ENCODE data around the gene SPZ1. TPM values are rescaled to one million over a fixed set of nuclear protein-coding genes. Genes with fewer than 3 reads are reported as not detected.
"Not testable (repeated sequence)": the region's sequence is repeated elsewhere in the genome, so short reads cannot be mapped to it uniquely, and the experiment has no call there.

The SPZ1 gene
- total RNA-seq, result under 1 TPM in 3 of 8 experiments, not detected in 5; 0.21 to 0.51 (median 0.28) TPM

- Histone ChIP-seq H3K4me1 (replicated peaks in 1 of 2) (peaks cover 0 to 8% of the 10 kb centered on the region in 2 donors), H3K27ac (no peak within 1 kb of the TSS), H3K4me3 (no peak within 1 kb of the TSS)
- no peak for ATAC-seq (replicated peaks in 6 of 8)
- in situ Hi-C loops (cut with MboI; ENCODE audit: low pct_unique_long_range_greater_than_20kb in 2 of 9, low sequenced_read_pairs in 9 of 9, unreplicated experiment in 9 of 9), result loop anchor here in 1 of 9 experiments (25.0 kb wide), 1 partner anchor 432 kb away; no protein-coding TSS in a partner anchor
- 63 to 100% (median 75%) methylated on average over 1 to 2 of the region's 2 CpGs; no CpG with 5 or more reads in 5 of the 10 experiments for WGBS, 10 experiments
These were observed at the start of gene SPZ1 for GRCh38 chr5:80319702-80320101. Gene SPZ1 (plus strand): TSS chr5:80320002. CDS start chr5:80320216, 214 bp downstream.

DNA sequence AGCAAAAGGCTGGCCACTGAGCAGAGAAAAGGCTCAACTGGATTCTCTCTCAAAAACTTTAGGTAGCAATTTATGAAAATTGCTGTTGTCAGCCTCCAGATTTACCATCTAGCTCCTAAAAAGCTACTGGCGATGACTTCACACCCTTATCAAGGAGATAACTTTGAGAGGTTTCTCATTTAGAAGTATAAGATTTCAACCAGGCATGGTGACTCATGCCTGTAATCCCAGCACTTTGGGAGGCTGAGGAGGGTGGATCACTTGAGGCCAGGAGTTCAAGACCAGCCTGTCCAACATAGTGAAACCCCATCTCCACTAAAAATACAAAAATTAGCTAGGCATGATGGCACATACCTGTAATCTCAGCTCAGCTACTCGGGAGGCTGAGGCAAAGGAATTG, 49.3 kb upstream of the SPZ1 start:
- in situ Hi-C loops (cut with MboI; ENCODE audit: low pct_unique_long_range_greater_than_20kb in 2 of 9, low sequenced_read_pairs in 9 of 9, unreplicated experiment in 9 of 9), result loop anchor here in 2 of 9 experiments (25.0 kb wide), 2 partner anchors 158 to 183 kb away; no protein-coding TSS in a partner anchor
- peak in 1 of 8 experiments; percentile 12 for ATAC-seq (replicated peaks in 6 of 8)
- not testable (repeated sequence) for H3K27ac ChIP-seq; H3K4me1 ChIP-seq (replicated peaks in 1 of 2); H3K4me3 ChIP-seq
- 64 to 100% (median 82%) methylated on average over 1 to 2 of the region's 2 CpGs; no CpG with 5 or more reads in 3 of the 10 experiments for WGBS, 10 experiments

DNA sequence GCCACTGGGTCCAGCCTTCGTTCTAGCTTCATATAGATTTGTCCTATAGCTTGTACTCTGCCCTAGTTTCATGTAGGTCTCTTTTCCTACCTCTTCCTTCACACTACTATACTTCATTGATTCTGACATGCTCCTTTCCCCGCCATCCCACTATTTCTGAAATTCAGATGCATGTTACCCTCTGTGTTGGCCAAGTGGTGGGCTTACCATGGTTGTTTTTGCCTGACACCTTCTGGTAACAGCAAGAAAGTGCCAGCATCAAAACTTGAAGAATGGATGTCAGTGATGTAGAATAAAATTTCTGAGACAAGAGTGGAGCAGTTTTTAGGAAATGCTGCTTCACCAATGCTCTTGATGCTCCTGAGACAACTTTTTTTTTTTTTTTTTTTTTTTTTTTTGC, 44.5 kb upstream of the SPZ1 start:
- Histone ChIP-seq H3K4me1 (replicated peaks in 1 of 2) (no peaks in the 10 kb centered on the region), H3K4me3 (no peak overlapping the region), H3K27ac (no peak overlapping the region)
- WGBS, 10 experiments, result 68 to 100% (median 76%) methylated on average over 1 to 2 of the region's 2 CpGs; no CpG with 5 or more reads in 3 of the 10 experiments
- peak in 2 of 8 experiments; percentile 24 to 42 for ATAC-seq (replicated peaks in 6 of 8)
- in situ Hi-C loops (cut with MboI; ENCODE audit: low pct_unique_long_range_greater_than_20kb in 2 of 9, low sequenced_read_pairs in 9 of 9, unreplicated experiment in 9 of 9), result loop anchor here in 1 of 9 experiments (25.0 kb wide), 1 partner anchor 163 kb away; no protein-coding TSS in a partner anchor

DNA sequence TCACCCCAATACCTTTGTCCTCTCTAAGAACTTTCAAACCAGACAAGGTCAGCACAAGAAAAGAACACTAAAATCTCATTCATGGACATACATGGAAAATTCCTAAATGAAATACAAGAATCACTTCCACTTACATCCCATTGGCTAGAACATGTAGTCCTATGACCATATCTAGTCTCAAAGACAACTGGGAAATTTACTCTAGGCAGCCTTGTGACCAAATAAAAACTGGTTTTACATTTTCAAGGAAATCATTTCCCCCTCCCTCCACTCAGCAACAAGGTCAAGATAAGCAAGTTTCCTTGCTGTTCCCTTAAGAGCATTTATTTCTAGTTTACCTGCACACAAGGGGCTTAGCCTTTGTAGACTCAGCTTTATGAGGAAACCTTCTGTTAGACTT, 43.6 kb upstream of the SPZ1 start:
- H3K27ac ChIP-seq, result no peak overlapping the region
- ATAC-seq (replicated peaks in 6 of 8), result no peak
- no peaks in the 10 kb centered on the region for H3K4me1 ChIP-seq (replicated peaks in 1 of 2)
- H3K4me3 ChIP-seq, result no peak overlapping the region
- in situ Hi-C loops (cut with MboI; ENCODE audit: low pct_unique_long_range_greater_than_20kb in 2 of 9, low sequenced_read_pairs in 9 of 9, unreplicated experiment in 9 of 9), result loop anchor here in 1 of 9 experiments (25.0 kb wide), 1 partner anchor 164 kb away; no protein-coding TSS in a partner anchor

DNA sequence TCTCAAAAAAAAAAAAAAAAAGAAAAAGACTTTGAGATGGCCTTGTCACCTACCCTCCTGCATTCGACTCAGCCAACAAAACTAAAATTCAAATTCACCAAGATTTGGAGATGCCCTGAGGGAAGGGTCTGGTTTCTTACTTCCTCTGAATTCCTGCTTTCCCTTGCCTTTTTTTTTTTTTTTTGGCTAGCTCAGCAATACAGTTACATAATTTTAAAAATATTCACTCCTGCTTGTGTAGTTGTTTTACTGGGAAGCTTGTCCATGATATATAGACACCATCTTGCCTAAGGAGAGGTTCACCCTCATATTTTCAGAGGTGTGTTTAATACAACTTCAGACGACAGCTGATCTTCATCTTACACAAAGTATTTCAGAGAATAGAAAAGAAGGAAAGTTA, 42.6 kb upstream of the SPZ1 start:
- no peak overlapping the region for H3K27ac ChIP-seq
- no peaks in the 10 kb centered on the region for H3K4me1 ChIP-seq (replicated peaks in 1 of 2)
- ATAC-seq (replicated peaks in 6 of 8), result no peak
- in situ Hi-C loops (cut with MboI; ENCODE audit: low pct_unique_long_range_greater_than_20kb in 2 of 9, low sequenced_read_pairs in 9 of 9, unreplicated experiment in 9 of 9), result loop anchor here in 1 of 9 experiments (25.0 kb wide), 1 partner anchor 165 kb away; no protein-coding TSS in a partner anchor
- no peak overlapping the region for H3K4me3 ChIP-seq
- WGBS, 10 experiments, result 0 to 100% (median 50%) methylated on average over 1 to 2 of the region's 2 CpGs; no CpG with 5 or more reads in 1 of the 10 experiments

- Histone ChIP-seq H3K4me3 (no peak overlapping the region), H3K4me1 (replicated peaks in 1 of 2) (no peaks in the 10 kb centered on the region), H3K27ac (no peak overlapping the region)
- 0 to 100% (median 83%) methylated on average over 1 to 2 of the region's 3 CpGs; no CpG with 5 or more reads in 5 of the 10 experiments for WGBS, 10 experiments
- in situ Hi-C loops (cut with MboI; ENCODE audit: low pct_unique_long_range_greater_than_20kb in 2 of 9, low sequenced_read_pairs in 9 of 9, unreplicated experiment in 9 of 9), result loop anchor here in 1 of 9 experiments (25.0 kb wide), 1 partner anchor 170 kb away; no protein-coding TSS in a partner anchor
- ATAC-seq (replicated peaks in 6 of 8), result no peak
These were observed 37.7 kb upstream of the SPZ1 start for GRCh38 chr5:80282054-80282453.

DNA sequence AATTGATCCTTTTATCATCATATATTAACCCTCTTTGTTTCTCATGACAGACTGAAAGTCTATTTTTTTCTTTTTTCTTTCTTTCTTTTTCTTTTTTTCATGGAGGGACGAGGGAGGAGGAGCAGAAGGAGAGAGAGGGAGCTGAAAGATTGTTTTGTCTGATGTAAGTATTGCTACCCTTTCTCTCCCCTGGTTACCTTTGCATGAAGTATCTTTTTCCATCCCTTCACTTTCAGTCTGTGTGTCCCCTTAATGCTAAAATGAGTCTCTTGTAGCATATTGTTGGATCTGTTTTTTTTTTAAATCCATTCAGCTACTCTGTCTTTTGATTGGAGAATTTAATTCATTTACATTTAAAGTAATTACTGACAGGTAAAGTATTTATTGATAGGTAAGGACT, 36.4 kb upstream of the SPZ1 start:
- in situ Hi-C loops (cut with MboI; ENCODE audit: low pct_unique_long_range_greater_than_20kb in 2 of 9, low sequenced_read_pairs in 9 of 9, unreplicated experiment in 9 of 9), result loop anchor here in 1 of 9 experiments (25.0 kb wide), 1 partner anchor 171 kb away; no protein-coding TSS in a partner anchor
- Histone ChIP-seq H3K27ac (no peak overlapping the region), H3K4me3 (no peak overlapping the region), H3K4me1 (replicated peaks in 1 of 2) (no peaks in the 10 kb centered on the region)
- 0 to 43% (median 17%) methylated on average over 1 of the region's 1 CpG; no CpG with 5 or more reads in 4 of the 10 experiments for WGBS, 10 experiments
- no peak for ATAC-seq (replicated peaks in 6 of 8)

GRCh38 chr5:80284720-80285119, 35.1 kb upstream of the SPZ1 start:
- Histone ChIP-seq H3K4me3 (no peak overlapping the region), H3K4me1 (replicated peaks in 1 of 2) (no peaks in the 10 kb centered on the region), H3K27ac (no peak overlapping the region)
- no peak for ATAC-seq (replicated peaks in 6 of 8)
- WGBS, 10 experiments, result 0 to 100% (median 60%) methylated on average over 1 to 2 of the region's 2 CpGs; no CpG with 5 or more reads in 2 of the 10 experiments
- in situ Hi-C loops (cut with MboI; ENCODE audit: low pct_unique_long_range_greater_than_20kb in 2 of 9, low sequenced_read_pairs in 9 of 9, unreplicated experiment in 9 of 9), result loop anchor here in 1 of 9 experiments (25.0 kb wide), 1 partner anchor 172 kb away; no protein-coding TSS in a partner anchor

DNA sequence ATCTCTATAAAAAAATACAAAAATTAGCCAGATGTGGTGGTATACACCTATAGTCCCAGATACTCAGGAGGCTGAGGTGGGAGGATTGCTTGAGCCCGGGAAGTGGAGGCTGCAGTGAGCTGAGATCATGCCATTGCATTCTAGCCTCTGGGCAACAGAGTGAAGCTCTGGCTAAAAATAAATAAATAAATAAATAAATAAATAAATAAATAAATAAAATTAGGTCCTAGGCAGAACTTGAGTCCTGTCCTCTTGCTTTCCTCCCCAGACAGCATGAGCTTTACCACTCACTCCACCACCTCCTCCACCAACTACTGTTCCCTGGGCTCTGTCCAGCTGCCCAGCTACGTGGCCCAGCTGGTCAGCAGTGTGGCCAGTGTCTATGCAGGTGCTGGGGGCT, 31.6 kb upstream of the SPZ1 start:
- in situ Hi-C loops (cut with MboI; ENCODE audit: low pct_unique_long_range_greater_than_20kb in 2 of 9, low sequenced_read_pairs in 9 of 9, unreplicated experiment in 9 of 9), result loop anchor here in 1 of 9 experiments (25.0 kb wide), 1 partner anchor 176 kb away; no protein-coding TSS in a partner anchor
- WGBS, 10 experiments, result 20 to 100% (median 80%) methylated on average over 1 of the region's 2 CpGs; no CpG with 5 or more reads in 6 of the 10 experiments
- Histone ChIP-seq H3K27ac (no peak overlapping the region), H3K4me3 (no peak overlapping the region), H3K4me1 (replicated peaks in 1 of 2) (no peaks in the 10 kb centered on the region)
- no peak for ATAC-seq (replicated peaks in 6 of 8)

DNA sequence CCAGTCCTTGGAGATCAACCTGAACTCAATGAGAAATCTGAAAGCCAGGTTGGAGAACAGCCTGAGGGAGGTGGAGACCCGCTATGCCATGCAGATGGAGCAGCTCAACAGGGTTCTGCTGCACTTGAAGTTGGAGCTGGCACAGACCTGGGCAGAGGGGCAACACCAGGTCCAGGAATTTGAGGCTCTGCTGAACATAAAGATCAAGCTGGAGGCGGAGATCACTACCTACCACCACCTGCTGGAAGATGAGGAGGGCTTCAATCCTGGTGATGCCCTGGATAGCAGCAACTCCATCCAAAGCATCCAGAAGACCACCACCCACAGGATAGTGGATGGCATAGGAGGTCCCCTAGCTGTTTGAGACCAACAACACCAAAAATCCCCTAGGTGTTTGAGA, 30.5 kb upstream of the SPZ1 start:
- H3K4me3 ChIP-seq, result no peak overlapping the region
- WGBS, 10 experiments, result 80% methylated on average over 1 of the region's 2 CpGs; no CpG with 5 or more reads in 9 of the 10 experiments
- no peak for ATAC-seq (replicated peaks in 6 of 8)
- no peak overlapping the region for H3K27ac ChIP-seq
- H3K4me1 ChIP-seq (replicated peaks in 1 of 2), result no peaks in the 10 kb centered on the region
- in situ Hi-C loops (cut with MboI; ENCODE audit: low pct_unique_long_range_greater_than_20kb in 2 of 9, low sequenced_read_pairs in 9 of 9, unreplicated experiment in 9 of 9), result loop anchor here in 1 of 9 experiments (25.0 kb wide), 1 partner anchor 177 kb away; no protein-coding TSS in a partner anchor

- no peak overlapping the region for H3K4me3 ChIP-seq
- no peak overlapping the region for H3K27ac ChIP-seq
- no peak for ATAC-seq (replicated peaks in 6 of 8)
- WGBS, 10 experiments, result 0 to 89% (median 76%) methylated on average over 2 to 8 of the region's 8 CpGs
- in situ Hi-C loops (cut with MboI; ENCODE audit: low pct_unique_long_range_greater_than_20kb in 2 of 9, low sequenced_read_pairs in 9 of 9, unreplicated experiment in 9 of 9), result loop anchor here in 2 of 9 experiments (10.0 to 25.0 kb wide), 2 partner anchors 179 to 197 kb away; no protein-coding TSS in a partner anchor
- H3K4me1 ChIP-seq (replicated peaks in 1 of 2), result no peaks in the 10 kb centered on the region
These were observed 28.0 kb upstream of the SPZ1 start for GRCh38 chr5:80291761-80292160.

DNA sequence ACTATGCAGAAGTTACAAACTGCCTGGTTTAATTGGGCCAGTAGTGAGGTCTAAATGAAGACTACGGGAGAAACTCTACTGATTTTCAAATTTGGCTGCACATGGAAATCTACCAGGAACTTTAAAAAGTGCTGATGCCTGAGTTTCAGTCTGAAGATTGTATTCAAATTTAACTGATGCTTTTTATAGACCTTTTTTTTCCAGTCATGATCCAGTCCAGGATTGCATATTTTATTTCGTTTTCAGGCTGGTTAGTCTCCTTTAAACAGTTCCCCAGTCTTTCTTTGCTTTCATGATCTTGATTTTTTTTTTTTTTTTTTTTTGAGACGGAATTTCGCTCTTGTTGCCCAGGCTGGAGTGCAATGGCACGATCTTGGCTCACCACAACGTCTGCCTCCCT, 23.7 kb upstream of the SPZ1 start:
- H3K4me3 ChIP-seq, result no peak overlapping the region
- H3K4me1 ChIP-seq (replicated peaks in 1 of 2), result no peaks in the 10 kb centered on the region
- 2 to 88% (median 72%) methylated on average over 2 to 6 of the region's 6 CpGs; no CpG with 5 or more reads in 1 of the 10 experiments for WGBS, 10 experiments
- ATAC-seq (replicated peaks in 6 of 8), result peak in 2 of 8 experiments; percentile 29 to 55
- in situ Hi-C loops (cut with MboI; ENCODE audit: low pct_unique_long_range_greater_than_20kb in 2 of 9, low sequenced_read_pairs in 9 of 9, unreplicated experiment in 9 of 9), result loop anchor here in 2 of 9 experiments (10.0 to 25.0 kb wide), 2 partner anchors 184 to 201 kb away; no protein-coding TSS in a partner anchor
- H3K27ac ChIP-seq, result no peak overlapping the region

GRCh38 chr5:80299601-80300000, 20.2 kb upstream of the SPZ1 start:
- ATAC-seq (replicated peaks in 6 of 8), result no peak
- H3K27ac ChIP-seq, result no peak overlapping the region
- H3K4me3 ChIP-seq, result no peak overlapping the region
- no peaks in the 10 kb centered on the region for H3K4me1 ChIP-seq (replicated peaks in 1 of 2)
- 40 to 100% (median 78%) methylated on average over 1 to 2 of the region's 8 CpGs; no CpG with 5 or more reads in 6 of the 10 experiments for WGBS, 10 experiments
- in situ Hi-C loops (cut with MboI; ENCODE audit: low pct_unique_long_range_greater_than_20kb in 2 of 9, low sequenced_read_pairs in 9 of 9, unreplicated experiment in 9 of 9), result loop anchor here in 2 of 9 experiments (10.0 to 25.0 kb wide), 2 partner anchors 187 to 205 kb away; no protein-coding TSS in a partner anchor
